ENCODE measurements around the gene JAML.

Gene JAML

DNA sequence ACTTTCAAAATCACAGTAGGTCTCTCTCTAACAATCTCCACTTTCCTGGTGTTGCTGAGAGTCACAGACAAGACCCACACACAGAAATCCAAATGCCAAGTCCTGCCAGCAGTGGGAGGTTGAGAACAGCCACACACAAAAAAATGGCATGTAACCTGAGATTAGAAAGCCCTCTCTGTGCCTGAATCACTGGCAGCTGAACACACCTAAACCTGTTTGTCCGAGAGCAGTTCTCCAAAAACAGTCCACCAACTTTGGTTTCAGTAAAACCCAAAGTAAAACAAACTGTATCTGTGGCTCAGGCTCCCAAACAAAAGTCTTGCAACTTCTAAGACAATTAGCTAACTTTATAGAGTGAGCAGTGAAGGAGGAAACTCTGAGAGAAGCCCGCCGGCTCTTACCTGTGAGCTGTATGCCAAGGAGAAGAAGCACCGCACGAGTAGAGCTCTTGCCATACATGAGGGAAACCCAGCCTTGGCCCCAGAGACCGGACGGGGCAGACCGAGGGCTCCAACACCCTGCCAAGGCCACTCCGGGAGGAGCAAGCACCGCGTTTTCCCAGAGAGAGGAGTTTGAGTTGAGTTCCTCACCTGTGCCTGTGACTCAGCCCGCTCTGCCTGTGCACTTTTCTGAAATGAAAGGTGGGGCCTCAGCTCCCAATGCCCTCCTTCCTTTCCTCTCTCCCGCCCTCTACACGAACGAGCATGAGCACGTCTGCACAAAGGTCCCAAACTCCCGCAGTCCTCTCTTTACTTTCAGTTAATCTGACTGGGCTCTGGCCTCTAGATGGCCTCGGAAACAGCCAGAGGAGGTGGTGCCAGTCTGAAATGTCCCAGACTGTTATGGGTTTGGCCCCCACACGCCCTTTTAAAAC, 39.1 kb upstream of the JAML start, which contains the start of gene MPZL2:
MPZL2 (minus strand) TSS at position 603 of the 874 bp plus-strand sequence; CDS start at position 459, 144 bp downstream.
- peak; percentile 31 for TF ChIP-seq CTCF (conservative IDR thresholded peaks at IDR 0.05)
- H3K27ac ChIP-seq: peak within 1 kb of the TSS; percentile 85

DNA sequence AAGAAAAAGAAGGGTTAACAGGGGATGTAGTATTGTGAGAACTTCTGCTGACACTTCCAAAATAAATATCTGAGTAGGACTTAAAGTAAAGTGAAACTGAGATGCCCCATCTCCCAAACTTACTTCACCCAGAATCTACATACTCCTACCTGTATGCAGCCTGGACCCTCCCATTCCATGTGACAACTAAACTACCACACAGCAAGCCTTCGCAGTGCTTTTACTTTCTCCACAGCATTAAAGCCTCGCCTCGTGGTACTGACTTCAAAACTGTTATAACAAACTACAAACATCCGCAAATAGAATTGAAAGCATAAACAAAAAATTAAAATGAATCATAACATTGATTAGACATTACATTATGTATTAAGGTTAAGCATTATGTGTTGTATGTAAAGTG, 38.3 kb upstream of the JAML start:
- no peak for TF ChIP-seq CTCF (conservative IDR thresholded peaks at IDR 0.05)
- H3K27ac ChIP-seq: peak overlapping the region; percentile 85

GRCh38 chr11:118260353-118260752, 35.5 kb upstream of the JAML start:
- TF ChIP-seq CTCF (conservative IDR thresholded peaks at IDR 0.05): no peak
- no peak overlapping the region for H3K27ac ChIP-seq

DNA sequence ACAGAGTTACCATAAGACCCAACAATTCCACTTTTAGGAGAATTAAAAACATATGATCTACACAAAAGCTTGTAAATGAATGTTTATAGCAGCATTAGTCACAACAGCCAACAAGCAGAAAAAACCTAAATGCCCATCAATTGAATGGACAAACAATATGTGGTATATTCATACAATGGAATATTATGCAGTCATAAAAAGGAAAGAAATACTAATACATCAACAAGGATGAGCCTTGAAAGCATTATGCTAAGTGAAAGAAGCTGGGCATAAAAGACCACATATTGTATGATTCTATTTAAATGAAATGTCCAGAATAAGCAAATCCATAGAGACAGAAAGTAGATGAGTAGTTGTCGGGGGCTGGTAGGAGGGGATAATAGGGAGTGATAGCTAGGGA, 34.3 kb upstream of the JAML start:
- no peak overlapping the region for H3K27ac ChIP-seq
- TF ChIP-seq CTCF (conservative IDR thresholded peaks at IDR 0.05): no peak

DNA sequence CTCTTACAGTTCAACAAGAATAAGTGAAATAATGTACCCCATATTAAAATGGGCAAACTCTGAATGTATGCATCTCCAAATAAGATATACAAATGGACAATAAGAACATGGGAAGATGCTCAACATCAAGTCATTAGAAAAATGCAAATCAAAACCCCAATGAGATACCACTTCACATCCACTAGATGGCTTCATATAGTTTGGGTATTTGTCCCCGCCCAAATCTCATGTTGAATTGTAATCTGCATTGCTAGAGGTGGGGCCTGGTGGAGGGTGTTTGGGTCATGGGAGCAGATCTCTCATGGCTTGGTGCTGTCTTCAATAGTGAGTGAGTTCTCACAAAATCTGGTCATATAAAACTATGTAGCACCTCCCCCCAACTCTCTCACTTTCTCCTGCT, 33.6 kb upstream of the JAML start:
- H3K27ac ChIP-seq: no peak overlapping the region

DNA sequence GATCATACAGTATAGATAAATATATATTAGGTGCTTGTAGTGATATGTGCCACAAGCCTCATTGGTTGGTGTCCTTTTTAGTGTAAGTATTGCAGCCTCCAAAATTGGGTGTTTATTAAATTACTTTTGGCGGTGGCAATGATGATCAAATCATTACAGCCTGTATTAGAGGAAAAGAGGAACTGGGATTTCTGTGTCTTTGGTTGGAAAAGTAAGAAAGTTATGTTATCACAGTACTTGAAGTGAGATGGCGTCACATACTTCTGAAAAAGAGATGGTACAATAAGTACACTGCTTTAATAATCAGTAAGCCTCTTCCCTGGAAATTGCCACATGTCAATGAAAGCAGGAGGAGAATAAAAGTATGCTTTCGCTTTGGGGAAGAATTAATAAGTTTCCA, 27.9 kb upstream of the JAML start:
- TF ChIP-seq CTCF (conservative IDR thresholded peaks at IDR 0.05): no peak
- peak overlapping the region; percentile 99 for H3K27ac ChIP-seq

More for the DNA sequence above, 33.6 kb upstream of the JAML start:
- TF ChIP-seq CTCF (conservative IDR thresholded peaks at IDR 0.05): peak; percentile 66

- peak within 1 kb of the TSS; percentile 99 for H3K27ac ChIP-seq
- no peak for TF ChIP-seq CTCF (conservative IDR thresholded peaks at IDR 0.05)
These were observed 27.2 kb upstream of the JAML start, which contains the start of gene MPZL3 for GRCh38 chr11:118251858-118252652. Gene MPZL3 (minus strand): TSS chr11:118252365. CDS start chr11:118252294, 71 bp downstream.
